Lower leg skin (tissue), 3 donors: ENCODE measurements around the gene ABHD1.

Experiments used
- POLR2A ChIP-seq, 2 donors: fragments of 450-650 bp; IDR thresholded peaks; one replicate each; pipeline ENCODE4 v1.6.1; 2016 to 2017; ENCODE audit warnings: antibody characterized with exemption in 2 of 2, mild to moderate bottlenecking in 1 of 2, moderate library complexity in 1 of 2
- TF ChIP-seq, protein P1 (sequence below), 3 donors: fragments of 450-650 bp; IDR thresholded peaks; one replicate each; pipeline ENCODE4 v1.5.1; 2016; ENCODE audit warnings: antibody characterized with exemption in 3 of 3, mild to moderate bottlenecking in 3 of 3, moderate library complexity in 2 of 3

DNA sequence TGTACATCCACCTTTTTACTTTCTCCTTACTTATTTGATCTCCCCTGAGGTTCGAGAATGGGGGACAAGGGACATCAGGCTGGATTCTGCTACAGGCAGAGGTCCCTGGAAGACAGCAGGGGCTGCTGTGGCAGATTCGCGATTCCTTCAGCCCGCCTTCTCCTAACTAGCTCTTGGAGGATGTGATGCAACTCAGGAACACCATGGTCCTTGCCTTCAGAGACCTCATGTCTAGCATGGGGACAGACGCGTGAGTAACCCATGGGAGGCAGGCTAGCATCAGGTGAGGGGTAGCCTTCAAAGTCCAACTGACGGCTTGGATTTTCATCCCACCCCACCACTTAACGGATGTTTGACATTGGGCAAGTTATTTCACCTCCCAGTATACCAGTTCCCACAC lies 24.3 kb downstream of the ABHD1 start:
- TF ChIP-seq, protein P1, sequence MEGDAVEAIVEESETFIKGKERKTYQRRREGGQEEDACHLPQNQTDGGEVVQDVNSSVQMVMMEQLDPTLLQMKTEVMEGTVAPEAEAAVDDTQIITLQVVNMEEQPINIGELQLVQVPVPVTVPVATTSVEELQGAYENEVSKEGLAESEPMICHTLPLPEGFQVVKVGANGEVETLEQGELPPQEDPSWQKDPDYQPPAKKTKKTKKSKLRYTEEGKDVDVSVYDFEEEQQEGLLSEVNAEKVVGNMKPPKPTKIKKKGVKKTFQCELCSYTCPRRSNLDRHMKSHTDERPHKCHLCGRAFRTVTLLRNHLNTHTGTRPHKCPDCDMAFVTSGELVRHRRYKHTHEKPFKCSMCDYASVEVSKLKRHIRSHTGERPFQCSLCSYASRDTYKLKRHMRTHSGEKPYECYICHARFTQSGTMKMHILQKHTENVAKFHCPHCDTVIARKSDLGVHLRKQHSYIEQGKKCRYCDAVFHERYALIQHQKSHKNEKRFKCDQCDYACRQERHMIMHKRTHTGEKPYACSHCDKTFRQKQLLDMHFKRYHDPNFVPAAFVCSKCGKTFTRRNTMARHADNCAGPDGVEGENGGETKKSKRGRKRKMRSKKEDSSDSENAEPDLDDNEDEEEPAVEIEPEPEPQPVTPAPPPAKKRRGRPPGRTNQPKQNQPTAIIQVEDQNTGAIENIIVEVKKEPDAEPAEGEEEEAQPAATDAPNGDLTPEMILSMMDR (IDR thresholded peaks at IDR 0.05) = no peak
- TF ChIP-seq POLR2A (IDR thresholded peaks at IDR 0.05) = no peak
